HEK293T (cell line): ENCODE measurements around the gene C19orf38.

Source experiments
- CTCF ChIA-PET: fragments of 350-600 bp; formaldehyde crosslinking; extraction: SDS; loops from one replicate; lab custom pipeline; 2021; ENCODE audit warnings: antibody characterized with exemption, inconsistent platforms; lab: Yijun Ruan, JAX
- POLR2A ChIA-PET: fragments of 350-600 bp; formaldehyde crosslinking; extraction: SDS; loops from one replicate; lab custom pipeline; 2020; ENCODE audit warnings: antibody characterized with exemption, inconsistent platforms; lab: Yijun Ruan, JAX
- DNase-seq: peaks from one replicate; pipeline ENCODE4 v3.0.0; 2012; ENCODE audit warnings: mixed read lengths; ENCODE audit errors: extremely low spot score
- ARNT ChIP-seq: fragments of 450-650 bp; IDR thresholded peaks from 2 replicates; pipeline ENCODE4 v1.6.1; 2017; ENCODE audit warnings: mild to moderate bottlenecking
- BHLHE40 ChIP-seq: fragments of 450-650 bp; IDR thresholded peaks from 2 replicates; pipeline ENCODE4 v1.6.1; 2016; ENCODE audit warnings: mild to moderate bottlenecking, moderate library complexity, borderline replicate concordance
- CTBP1 ChIP-seq: fragments of 450-650 bp; IDR thresholded peaks from 2 replicates; pipeline ENCODE4 v1.6.1; 2016; ENCODE audit warnings: borderline replicate concordance
- ELF4 ChIP-seq: fragments of 450-650 bp; IDR thresholded peaks from 2 replicates; pipeline ENCODE4 v1.6.1; 2017; ENCODE audit warnings: antibody characterized with exemption
- FOXA1 ChIP-seq: fragments of 450-650 bp; IDR thresholded peaks from 2 replicates; pipeline ENCODE4 v1.6.1; 2016; ENCODE audit warnings: mild to moderate bottlenecking
- FOXK2 ChIP-seq: fragments of 450-650 bp; IDR thresholded peaks from 2 replicates; pipeline ENCODE4 v1.6.1; 2016; ENCODE audit warnings: mild to moderate bottlenecking
- FOXM1 ChIP-seq: fragments of 450-650 bp; IDR thresholded peaks from 2 replicates; pipeline ENCODE4 v1.6.1; 2017; ENCODE audit warnings: mild to moderate bottlenecking, borderline replicate concordance
- HDGF ChIP-seq: fragments of 450-650 bp; IDR thresholded peaks from 2 replicates; pipeline ENCODE4 v1.6.1; 2017; ENCODE audit warnings: antibody characterized with exemption, borderline replicate concordance
- L3MBTL2 ChIP-seq: fragments of 450-650 bp; conservative IDR thresholded peaks from 2 replicates; pipeline ENCODE4 v1.6.1; 2016; ENCODE audit warnings: mild to moderate bottlenecking
- LEF1 ChIP-seq: fragments of 450-650 bp; IDR thresholded peaks from 2 replicates; pipeline ENCODE4 v1.6.1; 2017; ENCODE audit warnings: mild to moderate bottlenecking, borderline replicate concordance
- NFRKB ChIP-seq: fragments of 450-650 bp; IDR thresholded peaks from 2 replicates; pipeline ENCODE4 v1.6.1; 2016; ENCODE audit warnings: mild to moderate bottlenecking, moderate library complexity
- PKNOX1 ChIP-seq: fragments of 450-650 bp; IDR thresholded peaks from 2 replicates; pipeline ENCODE4 v1.6.1; 2016
- SP1 ChIP-seq: fragments of 450-650 bp; IDR thresholded peaks from 2 replicates; pipeline ENCODE4 v1.6.1; 2017
- SUZ12 ChIP-seq: fragments of 450-650 bp; IDR thresholded peaks from 2 replicates; pipeline ENCODE4 v1.6.1; 2016; ENCODE audit warnings: mild to moderate bottlenecking
- TARDBP ChIP-seq: fragments of 450-650 bp; IDR thresholded peaks from 2 replicates; pipeline ENCODE4 v1.6.1; 2016
- ZNF384 ChIP-seq: fragments of 450-650 bp; IDR thresholded peaks from 2 replicates; pipeline ENCODE4 v1.6.1; 2016

The C19orf38 gene

GRCh38 chr19:10892256-10892655 is 44.0 kb downstream of the C19orf38 start:
- CTCF ChIA-PET: interaction anchor here (0.7 kb wide), 1 partner anchor 382 kb away, joined by 3 read pairs; no protein-coding TSS in a partner anchor
- TF ChIP-seq SUZ12: no peak
- no peak for TF ChIP-seq LEF1
- TF ChIP-seq SP1: no peak
- TF ChIP-seq TARDBP: no peak
- TF ChIP-seq PKNOX1: no peak
- no peak for TF ChIP-seq FOXM1
- TF ChIP-seq HDGF: no peak
- TF ChIP-seq L3MBTL2: no peak
- TF ChIP-seq FOXA1: no peak
- TF ChIP-seq FOXK2: no peak
- TF ChIP-seq NFRKB: no peak
- TF ChIP-seq BHLHE40: no peak
- TF ChIP-seq ELF4: no peak
- DNase-seq: no peak
- POLR2A ChIA-PET: no interaction called here

GRCh38 chr19:10894911-10895213 is 46.6 kb downstream of the C19orf38 start:
- POLR2A ChIA-PET: interaction anchor here (1.6 kb wide), 1 partner anchor 23 kb away, joined by 5 read pairs; no protein-coding TSS in a partner anchor
- no peak for DNase-seq
- CTCF ChIA-PET: interaction anchor here (0.8 kb wide), 1 partner anchor 24 kb away, joined by 4 read pairs; no protein-coding TSS in a partner anchor
- TF ChIP-seq L3MBTL2 (no peak), PKNOX1 (no peak), HDGF (no peak), LEF1 (no peak)

- ChIA-PET CTCF (no interaction called here), POLR2A (interaction anchor here (1.0 to 1.6 kb wide), 2 partner anchors 23 to 34 kb away, joined by 4 to 5 read pairs; no protein-coding TSS in a partner anchor)
- TF ChIP-seq CTBP1: no peak
- no peak for TF ChIP-seq HDGF
- TF ChIP-seq PKNOX1: no peak
- TF ChIP-seq ELF4: no peak
- DNase-seq: no peak
Measured at GRCh38 chr19:10895363-10895762, 47.1 kb downstream of the C19orf38 start.

- TF ChIP-seq LEF1: no peak
- no peak for TF ChIP-seq ARNT
- TF ChIP-seq NFRKB: no peak
- no peak for TF ChIP-seq HDGF
- TF ChIP-seq CTBP1: no peak
- TF ChIP-seq FOXK2: no peak
- TF ChIP-seq FOXA1: no peak
- TF ChIP-seq PKNOX1: no peak
- no peak for TF ChIP-seq TARDBP
- TF ChIP-seq SP1: no peak
- no peak for TF ChIP-seq BHLHE40
- TF ChIP-seq SUZ12: no peak
- no peak for TF ChIP-seq FOXM1
- no peak for TF ChIP-seq ELF4
- no peak for TF ChIP-seq ZNF384
- TF ChIP-seq L3MBTL2: no peak
- ChIA-PET CTCF (no interaction called here), POLR2A (interaction anchor here (1.0 kb wide), 1 partner anchor 34 kb away, joined by 4 read pairs; no protein-coding TSS in a partner anchor)
- DNase-seq: no peak
Measured at GRCh38 chr19:10895920-10896319, 47.7 kb downstream of the C19orf38 start.

- TF ChIP-seq SP1 (no peak), PKNOX1 (no peak), FOXK2 (no peak), LEF1 (no peak), BHLHE40 (no peak), ELF4 (no peak), SUZ12 (no peak), HDGF (no peak), FOXA1 (no peak), NFRKB (no peak), TARDBP (no peak), ARNT (no peak), ZNF384 (no peak), FOXM1 (no peak), L3MBTL2 (no peak), CTBP1 (no peak)
- POLR2A ChIA-PET: no interaction called here
- CTCF ChIA-PET: interaction anchor here (0.6 kb wide), 1 partner anchor 411 kb away, joined by 7 read pairs; no protein-coding TSS in a partner anchor
- no peak for DNase-seq
Measured at GRCh38 chr19:10896851-10897526, 48.8 kb downstream of the C19orf38 start.
